ENCODE data around the gene TSHZ3. TPM values are rescaled to one million over a fixed set of nuclear protein-coding genes. Genes with fewer than 3 reads are reported as not detected.

TSHZ3 gene
- total RNA-seq, 4 donors from 2014 or later = 2.1 to 3.2 (median 2.7) TPM

DNA sequence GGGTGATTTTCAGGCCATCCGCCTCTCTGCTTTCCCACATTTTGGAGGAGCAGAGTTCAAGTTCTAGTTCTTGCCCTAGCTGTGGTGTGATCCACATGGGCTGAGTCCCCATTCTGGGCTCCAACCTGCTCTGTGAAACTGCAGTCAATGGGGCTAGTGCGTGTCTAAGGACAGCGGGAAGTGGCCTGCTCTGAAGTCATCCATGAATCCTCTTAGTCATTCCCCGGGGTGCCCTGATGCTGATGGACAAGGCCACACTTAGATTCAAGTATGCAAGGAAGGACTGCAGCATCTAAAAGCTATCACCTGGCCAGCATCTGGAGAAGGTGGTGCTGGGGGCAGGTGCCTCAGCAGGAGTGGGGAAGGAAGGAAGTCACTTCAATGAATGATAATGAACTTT is 94.6 kb downstream of the TSHZ3 start:
- Histone ChIP-seq H3K9me3 (no peaks in the 10 kb centered on the region), H3K27me3 (no peaks in the 10 kb centered on the region), H3K4me1 (peaks cover 5% of the 10 kb centered on the region), H3K27ac (no peak overlapping the region), H3K4me3 (no peak overlapping the region), H3K36me3 (no peaks in the 10 kb centered on the region)
- WGBS = 67% methylated on average over 2 of the region's 4 CpGs
- TF ChIP-seq, protein P1, sequence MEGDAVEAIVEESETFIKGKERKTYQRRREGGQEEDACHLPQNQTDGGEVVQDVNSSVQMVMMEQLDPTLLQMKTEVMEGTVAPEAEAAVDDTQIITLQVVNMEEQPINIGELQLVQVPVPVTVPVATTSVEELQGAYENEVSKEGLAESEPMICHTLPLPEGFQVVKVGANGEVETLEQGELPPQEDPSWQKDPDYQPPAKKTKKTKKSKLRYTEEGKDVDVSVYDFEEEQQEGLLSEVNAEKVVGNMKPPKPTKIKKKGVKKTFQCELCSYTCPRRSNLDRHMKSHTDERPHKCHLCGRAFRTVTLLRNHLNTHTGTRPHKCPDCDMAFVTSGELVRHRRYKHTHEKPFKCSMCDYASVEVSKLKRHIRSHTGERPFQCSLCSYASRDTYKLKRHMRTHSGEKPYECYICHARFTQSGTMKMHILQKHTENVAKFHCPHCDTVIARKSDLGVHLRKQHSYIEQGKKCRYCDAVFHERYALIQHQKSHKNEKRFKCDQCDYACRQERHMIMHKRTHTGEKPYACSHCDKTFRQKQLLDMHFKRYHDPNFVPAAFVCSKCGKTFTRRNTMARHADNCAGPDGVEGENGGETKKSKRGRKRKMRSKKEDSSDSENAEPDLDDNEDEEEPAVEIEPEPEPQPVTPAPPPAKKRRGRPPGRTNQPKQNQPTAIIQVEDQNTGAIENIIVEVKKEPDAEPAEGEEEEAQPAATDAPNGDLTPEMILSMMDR (IDR thresholded peaks at IDR 0.05) = no peak
- TF ChIP-seq POLR2AphosphoS5 (IDR thresholded peaks at IDR 0.05) = no peak
- TF ChIP-seq EP300 (IDR thresholded peaks at IDR 0.05) = no peak
- TF ChIP-seq POLR2A (IDR thresholded peaks at IDR 0.05) = no peak
- no peak for DNase-seq (ENCODE audit: low spot score in 2 of 2)

GRCh38 chr19:31254180-31254551 is 95.1 kb downstream of the TSHZ3 start:
- H3K27ac ChIP-seq = no peak overlapping the region
- TF ChIP-seq POLR2A (IDR thresholded peaks at IDR 0.05) (no peak), EP300 (IDR thresholded peaks at IDR 0.05) (no peak), POLR2AphosphoS5 (IDR thresholded peaks at IDR 0.05) (no peak)
- TF ChIP-seq, protein P1 (IDR thresholded peaks at IDR 0.05) = no peak
- no peak overlapping the region for H3K4me3 ChIP-seq
- WGBS = 43% methylated on average over 5 of the region's 7 CpGs
- no peaks in the 10 kb centered on the region for H3K36me3 ChIP-seq
- no peak for DNase-seq (ENCODE audit: low spot score in 2 of 2)
- no peaks in the 10 kb centered on the region for H3K9me3 ChIP-seq
- no peaks in the 10 kb centered on the region for H3K27me3 ChIP-seq
- peaks cover 5% of the 10 kb centered on the region for H3K4me1 ChIP-seq

- Histone ChIP-seq H3K36me3 (no peaks in the 10 kb centered on the region), H3K9me3 (no peaks in the 10 kb centered on the region), H3K27me3 (no peaks in the 10 kb centered on the region), H3K4me3 (no peak overlapping the region), H3K4me1 (peaks cover 5% of the 10 kb centered on the region), H3K27ac (no peak overlapping the region)
- TF ChIP-seq EP300 (IDR thresholded peaks at IDR 0.05) = no peak
- TF ChIP-seq, protein P1 (IDR thresholded peaks at IDR 0.05) = no peak
- no peak for TF ChIP-seq POLR2A (IDR thresholded peaks at IDR 0.05)
- no peak for TF ChIP-seq POLR2AphosphoS5 (IDR thresholded peaks at IDR 0.05)
- 54% methylated on average over 6 of the region's 6 CpGs for WGBS
- no peak for DNase-seq (ENCODE audit: low spot score in 2 of 2)
Observed at GRCh38 chr19:31253526-31254179, 95.6 kb downstream of the TSHZ3 start.

- TF ChIP-seq EP300 (IDR thresholded peaks at IDR 0.05) = no peak
- TF ChIP-seq POLR2AphosphoS5 (IDR thresholded peaks at IDR 0.05) = no peak
- TF ChIP-seq, protein P1 (IDR thresholded peaks at IDR 0.05) = no peak
- 78% methylated on average over 2 of the region's 2 CpGs for WGBS
- H3K27ac ChIP-seq = no peak overlapping the region
- H3K27me3 ChIP-seq = no peaks in the 10 kb centered on the region
- no peak for DNase-seq (ENCODE audit: low spot score in 2 of 2)
- H3K36me3 ChIP-seq = no peaks in the 10 kb centered on the region
- H3K4me3 ChIP-seq = no peak overlapping the region
- H3K9me3 ChIP-seq = no peaks in the 10 kb centered on the region
- peaks cover 5% of the 10 kb centered on the region for H3K4me1 ChIP-seq
Observed at GRCh38 chr19:31252441-31252840, 96.8 kb downstream of the TSHZ3 start.

DNA sequence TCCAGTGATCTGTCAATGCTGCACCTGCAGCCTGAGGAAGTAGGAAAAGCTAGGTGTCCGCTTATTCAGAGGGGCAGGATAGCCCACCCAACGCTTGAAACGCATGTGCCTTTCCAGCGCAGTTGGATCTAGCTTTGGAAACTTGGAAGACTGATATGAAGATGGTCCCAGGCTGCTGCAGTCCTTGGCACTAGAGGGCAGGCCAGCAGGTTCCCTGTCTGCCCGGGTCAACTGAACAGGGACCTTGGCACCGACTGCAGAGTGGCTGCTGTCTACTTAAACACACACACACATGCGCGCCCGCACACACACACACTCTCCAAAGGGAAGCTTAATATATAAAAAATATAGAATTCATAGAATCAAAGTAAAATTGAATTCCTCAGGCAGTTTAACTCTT is 100.0 kb downstream of the TSHZ3 start:
- no peak overlapping the region for H3K27ac ChIP-seq
- no peaks in the 10 kb centered on the region for H3K9me3 ChIP-seq
- no peak for DNase-seq (ENCODE audit: low spot score in 2 of 2)
- H3K27me3 ChIP-seq = no peaks in the 10 kb centered on the region
- peaks cover under 1% of the 10 kb centered on the region for H3K4me1 ChIP-seq
- no peaks in the 10 kb centered on the region for H3K36me3 ChIP-seq
- no peak overlapping the region for H3K4me3 ChIP-seq
- WGBS = 91% methylated on average over 9 of the region's 9 CpGs
- TF ChIP-seq EP300 (IDR thresholded peaks at IDR 0.05) (no peak), POLR2AphosphoS5 (IDR thresholded peaks at IDR 0.05) (no peak), POLR2A (IDR thresholded peaks at IDR 0.05) (no peak)
- TF ChIP-seq, protein P1 (IDR thresholded peaks at IDR 0.05) = no peak

All from suprapubic skin (tissue), 4 donors.